K562 (cell line): ENCODE data around the gene HBQ1. TPM values are rescaled to one million over a fixed set of nuclear protein-coding genes. Genes with fewer than 3 reads are reported as not detected.

ENCODE experiments used
- CTBP1 ChIP-seq: fragments of 450-650 bp; IDR thresholded peaks from 2 replicates; pipeline ENCODE4 v1.6.1; 2016; ENCODE audit warnings: borderline replicate concordance
- LCOR ChIP-seq: sonication (generic); formaldehyde crosslinking; IDR thresholded peaks from 2 replicates; pipeline ENCODE4 v1.8.0; 2022; ENCODE audit warnings: mild to moderate bottlenecking, missing genetic modification reagents
- MAZ ChIP-seq, 2 experiments: fragments of 450-650 bp in 1 of 2; sonication (generic) in 1 of 2; formaldehyde crosslinking; IDR thresholded peaks in 1 of 2; conservative IDR thresholded peaks in 1 of 2; 2 replicates each; pipeline versions ENCODE4 v1.4.0 to v1.5.0; 2020; ENCODE audit warnings: mild to moderate bottlenecking in 1 of 2, missing genetic modification reagents in 1 of 2
- MEIS2 ChIP-seq: fragments of 450-650 bp; IDR thresholded peaks from 2 replicates; pipeline ENCODE4 v1.6.1; 2014; ENCODE audit warnings: mild to moderate bottlenecking; ENCODE audit not compliant: partially characterized antibody
- NFATC3 ChIP-seq: fragments of 450-650 bp; IDR thresholded peaks from 2 replicates; pipeline ENCODE4 v1.6.1; 2017; ENCODE audit warnings: mild to moderate bottlenecking
- RBM25 ChIP-seq: fragments of 200-400 bp; formaldehyde crosslinking; IDR thresholded peaks from 2 replicates; pipeline ENCODE4 v1.6.1; 2018; ENCODE audit warnings: low read length, low read depth, moderate library complexity; ENCODE audit not compliant: severe bottlenecking
- TEAD1 ChIP-seq, 2 experiments: fragments of 450-650 bp in 1 of 2; sonication (generic) in 1 of 2; formaldehyde crosslinking; IDR thresholded peaks; 2 replicates each; pipeline versions ENCODE4 v1.4.0 to v1.8.0; 2020 to 2022; ENCODE audit warnings: mild to moderate bottlenecking in 2 of 2, missing genetic modification reagents in 1 of 2
- TSC22D4 ChIP-seq: fragments of 450-650 bp; IDR thresholded peaks from 2 replicates; pipeline ENCODE4 v1.6.1; 2016; ENCODE audit warnings: missing genetic modification characterization, missing biosample characterization, control low read depth
- polyA plus RNA-seq, 8 experiments: library from polyadenylated mRNA; depleted of rRNA in 4 of 8; stranded (reverse) in 5 of 8; unstranded in 3 of 8; fragments of >200 nt; fragmentation: Nextera tagmentation in 2 of 8; fragmentation: Illumina TruSeq in 1 of 8; extraction: Ambion mirVana in 2 of 8; extraction: Trizol in 1 of 8; gene quantifications; 2 replicates each; pipeline versions ENCODE4 v1.2.1 to v1.2.3, GENCODE V29; 2011 to 2014; ENCODE audit warnings: inconsistent platforms in 1 of 8, missing spikeins in 1 of 8
- total RNA-seq, 7 experiments: library from RNA; depleted of rRNA in 6 of 7; stranded (reverse); fragments of >200 nt in 6 of 7; fragmentation: Illumina TruSeq in 2 of 7; extraction: Trizol in 2 of 7; gene quantifications; 2 replicates each; pipeline versions ENCODE4 v1.2.1 to v1.2.3, GENCODE V29; 2011 to 2021; ENCODE audit warnings: low replicate concordance in 1 of 7
- TF ChIP-seq, protein P1 (sequence below), 2 experiments: fragments of 450-650 bp; formaldehyde crosslinking in 1 of 2; IDR thresholded peaks; 2 replicates each; pipeline versions ENCODE4 v1.4.0 to v1.6.1; 2014 to 2020; ENCODE audit warnings: mild to moderate bottlenecking in 2 of 2, borderline replicate concordance in 1 of 2, low read depth in 1 of 2
- TF ChIP-seq, protein P2 (sequence below), 2 experiments: fragments of 200-800 bp in 1 of 2; sonication (Bioruptor generic) in 1 of 2; sonication (generic) in 1 of 2; formaldehyde crosslinking in 1 of 2; IDR thresholded peaks in 1 of 2; conservative IDR thresholded peaks in 1 of 2; 2 replicates each; pipeline versions ENCODE4 v1.5.0 to v1.6.1; 2016 to 2020; ENCODE audit warnings: missing compliant biosample characterization in 1 of 2, missing genetic modification characterization in 1 of 2, missing genetic modification reagents in 1 of 2
- TF ChIP-seq, protein P3 (sequence below): fragments of 450-650 bp; IDR thresholded peaks from 2 replicates; pipeline ENCODE4 v1.6.1; 2014; ENCODE audit warnings: low read depth, mild to moderate bottlenecking, moderate library complexity, borderline replicate concordance
- TF ChIP-seq, protein P4 (sequence below): fragments of 250-450 bp; sonication (Bioruptor Pico); IDR thresholded peaks from 2 replicates; pipeline ENCODE4 v1.8.0; 2022; ENCODE audit warnings: inconsistent platforms

HBQ1 gene
- total and polyA plus RNA-seq, 9 of the 15 experiments (the other 6 are each of a cell fraction or from before 2014, with no cell fraction given): 2.3 to 190 (median 19.8) TPM

DNA sequence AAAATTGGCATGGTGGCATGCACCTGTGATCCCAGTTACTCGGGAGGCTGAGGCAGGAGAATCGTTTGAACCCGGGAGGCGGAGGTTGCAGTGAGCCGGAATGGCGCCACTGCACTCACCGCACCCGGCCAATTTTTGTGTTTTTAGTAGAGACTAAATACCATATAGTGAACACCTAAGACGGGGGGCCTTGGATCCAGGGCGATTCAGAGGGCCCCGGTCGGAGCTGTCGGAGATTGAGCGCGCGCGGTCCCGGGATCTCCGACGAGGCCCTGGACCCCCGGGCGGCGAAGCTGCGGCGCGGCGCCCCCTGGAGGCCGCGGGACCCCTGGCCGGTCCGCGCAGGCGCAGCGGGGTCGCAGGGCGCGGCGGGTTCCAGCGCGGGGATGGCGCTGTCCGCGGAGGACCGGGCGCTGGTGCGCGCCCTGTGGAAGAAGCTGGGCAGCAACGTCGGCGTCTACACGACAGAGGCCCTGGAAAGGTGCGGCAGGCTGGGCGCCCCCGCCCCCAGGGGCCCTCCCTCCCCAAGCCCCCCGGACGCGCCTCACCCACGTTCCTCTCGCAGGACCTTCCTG, at the start of gene HBQ1 (continued):
- TF ChIP-seq, protein P1, sequence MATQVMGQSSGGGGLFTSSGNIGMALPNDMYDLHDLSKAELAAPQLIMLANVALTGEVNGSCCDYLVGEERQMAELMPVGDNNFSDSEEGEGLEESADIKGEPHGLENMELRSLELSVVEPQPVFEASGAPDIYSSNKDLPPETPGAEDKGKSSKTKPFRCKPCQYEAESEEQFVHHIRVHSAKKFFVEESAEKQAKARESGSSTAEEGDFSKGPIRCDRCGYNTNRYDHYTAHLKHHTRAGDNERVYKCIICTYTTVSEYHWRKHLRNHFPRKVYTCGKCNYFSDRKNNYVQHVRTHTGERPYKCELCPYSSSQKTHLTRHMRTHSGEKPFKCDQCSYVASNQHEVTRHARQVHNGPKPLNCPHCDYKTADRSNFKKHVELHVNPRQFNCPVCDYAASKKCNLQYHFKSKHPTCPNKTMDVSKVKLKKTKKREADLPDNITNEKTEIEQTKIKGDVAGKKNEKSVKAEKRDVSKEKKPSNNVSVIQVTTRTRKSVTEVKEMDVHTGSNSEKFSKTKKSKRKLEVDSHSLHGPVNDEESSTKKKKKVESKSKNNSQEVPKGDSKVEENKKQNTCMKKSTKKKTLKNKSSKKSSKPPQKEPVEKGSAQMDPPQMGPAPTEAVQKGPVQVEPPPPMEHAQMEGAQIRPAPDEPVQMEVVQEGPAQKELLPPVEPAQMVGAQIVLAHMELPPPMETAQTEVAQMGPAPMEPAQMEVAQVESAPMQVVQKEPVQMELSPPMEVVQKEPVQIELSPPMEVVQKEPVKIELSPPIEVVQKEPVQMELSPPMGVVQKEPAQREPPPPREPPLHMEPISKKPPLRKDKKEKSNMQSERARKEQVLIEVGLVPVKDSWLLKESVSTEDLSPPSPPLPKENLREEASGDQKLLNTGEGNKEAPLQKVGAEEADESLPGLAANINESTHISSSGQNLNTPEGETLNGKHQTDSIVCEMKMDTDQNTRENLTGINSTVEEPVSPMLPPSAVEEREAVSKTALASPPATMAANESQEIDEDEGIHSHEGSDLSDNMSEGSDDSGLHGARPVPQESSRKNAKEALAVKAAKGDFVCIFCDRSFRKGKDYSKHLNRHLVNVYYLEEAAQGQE (IDR thresholded peaks at IDR 0.05; ENCODE audit: borderline replicate concordance): peak; percentile 82
- TF ChIP-seq, protein P1 (CRISPR knock-in tag; IDR thresholded peaks at IDR 0.05; ENCODE audit: low read depth): 0 out of 2 replicates have a peak, but pooled peaks have one; percentile 43
- TF ChIP-seq MAZ (CRISPR knock-in tag; conservative IDR thresholded peaks at IDR 0.05 in 1 of 2, IDR thresholded peaks at IDR 0.05 in 1 of 2) (peak; percentile 10 to 38; a peak in 1 of 4 replicates), MEIS2 (peak; percentile 46), NFATC3 (no peak), TEAD1 (CRISPR knock-in tag; IDR thresholded peaks at IDR 0.05) (peak in 1 of 2 experiments; percentile 34; a peak in 1 of 4 replicates), LCOR (CRISPR knock-in tag) (no peak), RBM25 (peak; percentile 19), TSC22D4 (tag) (no peak), CTBP1 (peak; percentile 44; the same call in 1 of the 2 replicates)
- TF ChIP-seq, protein P2, sequence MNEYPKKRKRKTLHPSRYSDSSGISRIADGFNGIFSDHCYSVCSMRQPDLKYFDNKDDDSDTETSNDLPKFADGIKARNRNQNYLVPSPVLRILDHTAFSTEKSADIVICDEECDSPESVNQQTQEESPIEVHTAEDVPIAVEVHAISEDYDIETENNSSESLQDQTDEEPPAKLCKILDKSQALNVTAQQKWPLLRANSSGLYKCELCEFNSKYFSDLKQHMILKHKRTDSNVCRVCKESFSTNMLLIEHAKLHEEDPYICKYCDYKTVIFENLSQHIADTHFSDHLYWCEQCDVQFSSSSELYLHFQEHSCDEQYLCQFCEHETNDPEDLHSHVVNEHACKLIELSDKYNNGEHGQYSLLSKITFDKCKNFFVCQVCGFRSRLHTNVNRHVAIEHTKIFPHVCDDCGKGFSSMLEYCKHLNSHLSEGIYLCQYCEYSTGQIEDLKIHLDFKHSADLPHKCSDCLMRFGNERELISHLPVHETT (CRISPR knock-in tag; conservative IDR thresholded peaks at IDR 0.05 in 1 of 2, IDR thresholded peaks at IDR 0.05 in 1 of 2): peak in 1 of 2 experiments; percentile 23; a peak in 1 of 4 replicates
- TF ChIP-seq, protein P3, sequence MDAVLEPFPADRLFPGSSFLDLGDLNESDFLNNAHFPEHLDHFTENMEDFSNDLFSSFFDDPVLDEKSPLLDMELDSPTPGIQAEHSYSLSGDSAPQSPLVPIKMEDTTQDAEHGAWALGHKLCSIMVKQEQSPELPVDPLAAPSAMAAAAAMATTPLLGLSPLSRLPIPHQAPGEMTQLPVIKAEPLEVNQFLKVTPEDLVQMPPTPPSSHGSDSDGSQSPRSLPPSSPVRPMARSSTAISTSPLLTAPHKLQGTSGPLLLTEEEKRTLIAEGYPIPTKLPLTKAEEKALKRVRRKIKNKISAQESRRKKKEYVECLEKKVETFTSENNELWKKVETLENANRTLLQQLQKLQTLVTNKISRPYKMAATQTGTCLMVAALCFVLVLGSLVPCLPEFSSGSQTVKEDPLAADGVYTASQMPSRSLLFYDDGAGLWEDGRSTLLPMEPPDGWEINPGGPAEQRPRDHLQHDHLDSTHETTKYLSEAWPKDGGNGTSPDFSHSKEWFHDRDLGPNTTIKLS: peak; percentile 47; the same call in 1 of the 2 replicates
- TF ChIP-seq, protein P4, sequence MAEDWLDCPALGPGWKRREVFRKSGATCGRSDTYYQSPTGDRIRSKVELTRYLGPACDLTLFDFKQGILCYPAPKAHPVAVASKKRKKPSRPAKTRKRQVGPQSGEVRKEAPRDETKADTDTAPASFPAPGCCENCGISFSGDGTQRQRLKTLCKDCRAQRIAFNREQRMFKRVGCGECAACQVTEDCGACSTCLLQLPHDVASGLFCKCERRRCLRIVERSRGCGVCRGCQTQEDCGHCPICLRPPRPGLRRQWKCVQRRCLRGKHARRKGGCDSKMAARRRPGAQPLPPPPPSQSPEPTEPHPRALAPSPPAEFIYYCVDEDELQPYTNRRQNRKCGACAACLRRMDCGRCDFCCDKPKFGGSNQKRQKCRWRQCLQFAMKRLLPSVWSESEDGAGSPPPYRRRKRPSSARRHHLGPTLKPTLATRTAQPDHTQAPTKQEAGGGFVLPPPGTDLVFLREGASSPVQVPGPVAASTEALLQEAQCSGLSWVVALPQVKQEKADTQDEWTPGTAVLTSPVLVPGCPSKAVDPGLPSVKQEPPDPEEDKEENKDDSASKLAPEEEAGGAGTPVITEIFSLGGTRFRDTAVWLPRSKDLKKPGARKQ: 0 out of 2 replicates have a peak, but pooled peaks have one; percentile 44
